Hepatocyte (in vitro differentiated cells): ENCODE results near the gene CNOT6L. TPM values are rescaled to one million over a fixed set of nuclear protein-coding genes. Genes with fewer than 3 reads are reported as not detected.

Source experiments
- DNase-seq: peaks from one replicate; pipeline ENCODE4 v3.0.0-alpha.2; 2016; ENCODE audit warnings: low spot score
- H2AFZ ChIP-seq: fragments of 200-600 bp; sonication (generic); 2 replicates; pipeline ENCODE4 v1.6.0; 2016; ENCODE audit warnings: antibody characterized with exemption, mild to moderate bottlenecking
- H3K27ac ChIP-seq: fragments of 200-600 bp; sonication (generic); 2 replicates; pipeline ENCODE4 v1.5.1; 2016; ENCODE audit warnings: mild to moderate bottlenecking
- H3K27me3 ChIP-seq: fragments of 200-600 bp; sonication (generic); 2 replicates; pipeline ENCODE4 v1.6.1; 2016
- H3K36me3 ChIP-seq: fragments of 200-600 bp; sonication (generic); replicated peaks from 2 replicates; pipeline ENCODE4 v1.5.1; 2016; ENCODE audit warnings: low read depth; ENCODE audit not compliant: insufficient read depth
- H3K4me1 ChIP-seq: fragments of 200-600 bp; sonication (generic); 2 replicates; pipeline ENCODE4 v1.5.1; 2016; ENCODE audit warnings: mild to moderate bottlenecking, moderate library complexity; ENCODE audit not compliant: insufficient read depth
- H3K4me2 ChIP-seq: fragments of 200-600 bp; sonication (generic); 2 replicates; pipeline ENCODE4 v1.6.0; 2016
- H3K4me3 ChIP-seq: fragments of 200-600 bp; sonication (generic); 2 replicates; pipeline ENCODE4 v1.5.1; 2016; ENCODE audit warnings: mild to moderate bottlenecking
- H3K79me2 ChIP-seq: fragments of 200-600 bp; sonication (generic); 2 replicates; pipeline ENCODE4 v1.6.0; 2017; ENCODE audit warnings: mild to moderate bottlenecking
- H3K9me2 ChIP-seq: fragments of 200-600 bp; sonication (generic); replicated peaks from 2 replicates; pipeline ENCODE4 v1.6.0; 2017; ENCODE audit warnings: mild to moderate bottlenecking; ENCODE audit not compliant: insufficient read depth
- H3K9me3 ChIP-seq: fragments of 200-600 bp; sonication (generic); 2 replicates; pipeline ENCODE4 v1.5.1; 2016; ENCODE audit warnings: low read depth, mild to moderate bottlenecking
- H4K20me1 ChIP-seq: fragments of 200-600 bp; sonication (generic); 2 replicates; pipeline ENCODE4 v1.6.0; 2016; ENCODE audit warnings: mild to moderate bottlenecking; ENCODE audit not compliant: insufficient read depth, poor library complexity, severe bottlenecking
- CTCF ChIP-seq: fragments of 200-600 bp; sonication (generic); IDR thresholded peaks from 2 replicates; pipeline ENCODE4 v1.5.1; 2016; ENCODE audit warnings: antibody characterized with exemption, mild to moderate bottlenecking; ENCODE audit not compliant: poor library complexity
- EZH2 ChIP-seq: fragments of 200-600 bp; sonication (generic); IDR thresholded peaks from 2 replicates; pipeline ENCODE4 v1.6.1; 2016; ENCODE audit warnings: antibody characterized with exemption, mild to moderate bottlenecking, borderline replicate concordance
- EZH2phosphoT487 ChIP-seq: fragments of 200-600 bp; sonication (generic); IDR thresholded peaks from one replicate; pipeline ENCODE4 v1.6.1; 2018; ENCODE audit warnings: antibody characterized with exemption, mild to moderate bottlenecking, low read depth, moderate library complexity; ENCODE audit not compliant: unreplicated experiment, severe bottlenecking
- WGBS: methylation state at CpG from one replicate; pipeline ENCODE4 v1.1.6; 2016; ENCODE audit warnings: low lambda C conversion rate; ENCODE audit errors: missing lambda C conversion rate; 5-methylcytosine and 5-hydroxymethylcytosine counted together
- polyA plus RNA-seq: library from polyadenylated mRNA; unstranded; fragments of >200 nt; fragmentation: Nextera tagmentation; extraction: Ambion mirVana; gene quantifications from 2 replicates; pipeline ENCODE4 v1.2.1, GENCODE V29; 2016
- total RNA-seq: library from RNA; depleted of rRNA; stranded (reverse); fragments of >200 nt; gene quantifications from 2 replicates; pipeline ENCODE4 v1.2.3, GENCODE V29; 2014

CNOT6L gene
- total and polyA plus RNA-seq, 2 experiments from 2014 or later, result 7.7 to 20.4 TPM

DNA sequence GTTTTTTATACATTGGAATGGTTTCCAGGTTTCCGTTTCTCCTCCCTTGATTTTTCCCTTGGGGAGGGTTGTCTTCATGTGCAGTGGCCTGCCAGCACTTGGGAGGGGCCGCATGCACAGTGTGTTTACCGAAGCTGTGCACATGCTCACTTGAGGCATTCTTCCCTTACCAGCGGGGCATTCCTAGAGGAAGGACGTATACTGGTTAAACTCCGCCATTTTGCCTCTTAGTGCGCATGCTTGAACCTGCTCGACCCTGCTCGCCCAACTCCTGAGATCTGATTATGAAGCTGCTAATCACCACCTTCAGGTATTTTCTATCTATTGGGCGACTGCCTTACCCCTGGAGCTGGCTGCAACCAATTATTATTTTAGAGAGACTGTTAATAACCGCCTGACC is 137.4 kb downstream of the CNOT6L start:
- no peak overlapping the region for H3K4me3 ChIP-seq
- H3K9me2 ChIP-seq, result no peaks in the 10 kb centered on the region
- no peak overlapping the region for H3K4me2 ChIP-seq
- H4K20me1 ChIP-seq, result no peaks in the 10 kb centered on the region
- no peaks in the 10 kb centered on the region for H3K9me3 ChIP-seq
- no peaks in the 10 kb centered on the region for H3K36me3 ChIP-seq
- H3K4me1 ChIP-seq, result no peaks in the 10 kb centered on the region
- TF ChIP-seq EZH2, result no peak
- TF ChIP-seq CTCF, result no peak
- TF ChIP-seq EZH2phosphoT487, result no peak
- no peaks in the 10 kb centered on the region for H3K27me3 ChIP-seq
- 96% methylated on average over 11 of the region's 11 CpGs for WGBS
- DNase-seq, result no peak
- no peak overlapping the region for H2AFZ ChIP-seq
- no peaks in the 10 kb centered on the region for H3K79me2 ChIP-seq
- H3K27ac ChIP-seq, result no peak overlapping the region

DNA sequence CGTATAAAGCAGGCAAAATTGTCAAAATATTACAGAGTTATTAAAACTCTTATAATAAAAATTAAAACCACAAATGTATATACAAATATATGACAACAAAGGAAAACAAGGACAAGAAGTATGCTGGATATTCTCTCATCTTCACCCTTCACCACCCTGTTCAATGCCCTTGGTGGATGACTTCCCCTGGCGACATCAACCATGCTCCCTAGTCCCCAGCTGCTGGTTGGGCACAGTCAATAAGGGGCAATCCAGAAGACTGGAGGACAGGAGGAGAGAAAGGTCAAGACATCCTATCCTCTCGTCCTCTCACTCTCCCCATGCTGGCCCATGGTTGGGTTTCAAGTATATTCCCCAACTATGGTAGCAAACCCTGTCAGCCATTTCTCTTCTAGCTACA is 142.3 kb downstream of the CNOT6L start:
- no peak overlapping the region for H3K4me2 ChIP-seq
- no peaks in the 10 kb centered on the region for H3K27me3 ChIP-seq
- DNase-seq, result no peak
- H3K9me3 ChIP-seq, result no peaks in the 10 kb centered on the region
- H4K20me1 ChIP-seq, result no peaks in the 10 kb centered on the region
- no peaks in the 10 kb centered on the region for H3K9me2 ChIP-seq
- no peak overlapping the region for H2AFZ ChIP-seq
- H3K36me3 ChIP-seq, result no peaks in the 10 kb centered on the region
- TF ChIP-seq CTCF (no peak), EZH2 (no peak), EZH2phosphoT487 (no peak)
- H3K4me3 ChIP-seq, result no peak overlapping the region
- no peak overlapping the region for H3K27ac ChIP-seq
- H3K79me2 ChIP-seq, result no peaks in the 10 kb centered on the region
- no peaks in the 10 kb centered on the region for H3K4me1 ChIP-seq
- WGBS, result 88% methylated on average over 3 of the region's 3 CpGs

DNA sequence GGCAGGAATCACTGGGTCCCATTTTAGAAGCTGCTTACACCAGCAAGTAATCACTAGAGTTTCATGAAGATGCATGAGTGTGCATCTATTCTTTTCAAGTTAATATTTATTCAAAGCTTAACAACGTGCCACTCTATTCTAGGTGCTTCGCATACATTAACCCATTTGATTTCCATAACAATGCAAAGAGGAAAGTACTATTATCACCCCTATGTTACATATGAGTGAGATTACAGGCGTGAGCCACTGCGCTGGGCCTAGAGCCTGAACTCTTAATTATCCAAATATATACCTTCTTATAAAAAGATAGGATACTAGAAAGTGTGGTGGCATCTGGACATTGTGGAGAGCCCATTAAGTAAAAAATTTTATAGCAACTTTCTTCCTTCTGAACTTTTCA is 148.1 kb downstream of the CNOT6L start:
- no peaks in the 10 kb centered on the region for H3K9me2 ChIP-seq
- no peaks in the 10 kb centered on the region for H3K4me1 ChIP-seq
- no peak for DNase-seq
- no peak overlapping the region for H3K4me2 ChIP-seq
- no peak overlapping the region for H3K27ac ChIP-seq
- H2AFZ ChIP-seq, result no peak overlapping the region
- TF ChIP-seq EZH2 (no peak), EZH2phosphoT487 (no peak), CTCF (no peak)
- H3K36me3 ChIP-seq, result no peaks in the 10 kb centered on the region
- no peaks in the 10 kb centered on the region for H3K79me2 ChIP-seq
- 78% methylated on average over 4 of the region's 4 CpGs for WGBS
- H3K4me3 ChIP-seq, result no peak overlapping the region
- no peaks in the 10 kb centered on the region for H3K9me3 ChIP-seq
- no peaks in the 10 kb centered on the region for H4K20me1 ChIP-seq
- no peaks in the 10 kb centered on the region for H3K27me3 ChIP-seq

GRCh38 chr4:77669946-77670590 is 149.1 kb downstream of the CNOT6L start:
- Histone ChIP-seq H3K4me3 (no peak overlapping the region), H3K27me3 (no peaks in the 10 kb centered on the region), H3K27ac (no peak overlapping the region), H3K9me2 (no peaks in the 10 kb centered on the region), H3K79me2 (no peaks in the 10 kb centered on the region), H3K4me1 (no peaks in the 10 kb centered on the region), H3K9me3 (no peaks in the 10 kb centered on the region), H2AFZ (no peak overlapping the region), H4K20me1 (no peaks in the 10 kb centered on the region), H3K36me3 (no peaks in the 10 kb centered on the region), H3K4me2 (no peak overlapping the region)
- TF ChIP-seq EZH2phosphoT487, result no peak
- no peak for TF ChIP-seq CTCF
- no peak for TF ChIP-seq EZH2
- WGBS, result 80% methylated on average over 7 of the region's 7 CpGs
- DNase-seq, result peak; percentile 34
